GM13977 (cell line): ENCODE data around the gene SPATA17.
"Not testable (repeated sequence)": the region's sequence is repeated elsewhere in the genome, so short reads cannot be mapped to it uniquely, and the experiment has no call there.

ENCODE experiments used
- DNase-seq: peaks from one replicate; pipeline ENCODE4 v3.0.0; 2012; ENCODE audit warnings: low spot score
- in situ Hi-C: fragments of 300-500 bp; cut with MboI; formaldehyde crosslinking; loops from one replicate; pipeline ENCODE4 v1.12.0; 2022; ENCODE audit warnings: low sequenced_read_pairs, low pct_unique_long_range_greater_than_20kb, mixed read lengths, inconsistent platforms; ENCODE audit not compliant: unreplicated experiment
- TF ChIP-seq, protein P1 (sequence below): IDR thresholded peaks from 2 replicates; pipeline ENCODE4 v1.5.1; 2012; ENCODE audit warnings: mild to moderate bottlenecking, control low read depth; ENCODE audit not compliant: insufficient read depth; ENCODE audit errors: extremely low read depth, missing control alignments

Gene SPATA17

DNA sequence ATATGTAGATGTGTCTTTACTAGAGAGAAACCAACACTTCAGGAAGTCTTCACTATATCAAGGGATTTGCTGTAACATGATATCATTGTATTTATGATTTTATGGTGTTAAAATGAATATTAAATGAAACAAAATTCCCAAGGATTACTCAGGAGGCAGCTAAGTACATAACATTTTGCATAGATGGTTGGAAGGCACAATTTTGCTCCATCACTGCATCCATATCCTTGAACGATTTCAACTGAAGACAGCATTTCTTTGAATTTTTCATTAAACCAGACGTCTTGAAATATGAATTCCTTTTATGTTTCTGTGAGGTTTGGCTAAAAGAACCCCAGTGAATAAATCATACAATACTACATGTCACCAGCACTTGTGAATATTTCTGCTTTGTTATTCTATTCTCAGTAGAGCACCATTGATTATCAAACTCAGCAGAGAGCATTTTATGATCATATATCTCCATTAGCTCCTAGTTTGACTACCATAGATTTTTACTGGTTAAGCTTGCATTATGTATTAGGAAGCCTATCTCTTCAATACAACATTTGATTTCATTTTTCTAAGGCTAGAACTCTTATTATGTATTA is 37.3 kb downstream of the SPATA17 start:
- DNase-seq, result no peak
- TF ChIP-seq, protein P1, sequence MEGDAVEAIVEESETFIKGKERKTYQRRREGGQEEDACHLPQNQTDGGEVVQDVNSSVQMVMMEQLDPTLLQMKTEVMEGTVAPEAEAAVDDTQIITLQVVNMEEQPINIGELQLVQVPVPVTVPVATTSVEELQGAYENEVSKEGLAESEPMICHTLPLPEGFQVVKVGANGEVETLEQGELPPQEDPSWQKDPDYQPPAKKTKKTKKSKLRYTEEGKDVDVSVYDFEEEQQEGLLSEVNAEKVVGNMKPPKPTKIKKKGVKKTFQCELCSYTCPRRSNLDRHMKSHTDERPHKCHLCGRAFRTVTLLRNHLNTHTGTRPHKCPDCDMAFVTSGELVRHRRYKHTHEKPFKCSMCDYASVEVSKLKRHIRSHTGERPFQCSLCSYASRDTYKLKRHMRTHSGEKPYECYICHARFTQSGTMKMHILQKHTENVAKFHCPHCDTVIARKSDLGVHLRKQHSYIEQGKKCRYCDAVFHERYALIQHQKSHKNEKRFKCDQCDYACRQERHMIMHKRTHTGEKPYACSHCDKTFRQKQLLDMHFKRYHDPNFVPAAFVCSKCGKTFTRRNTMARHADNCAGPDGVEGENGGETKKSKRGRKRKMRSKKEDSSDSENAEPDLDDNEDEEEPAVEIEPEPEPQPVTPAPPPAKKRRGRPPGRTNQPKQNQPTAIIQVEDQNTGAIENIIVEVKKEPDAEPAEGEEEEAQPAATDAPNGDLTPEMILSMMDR, result no peak
- in situ Hi-C loops, result no loop called here

DNA sequence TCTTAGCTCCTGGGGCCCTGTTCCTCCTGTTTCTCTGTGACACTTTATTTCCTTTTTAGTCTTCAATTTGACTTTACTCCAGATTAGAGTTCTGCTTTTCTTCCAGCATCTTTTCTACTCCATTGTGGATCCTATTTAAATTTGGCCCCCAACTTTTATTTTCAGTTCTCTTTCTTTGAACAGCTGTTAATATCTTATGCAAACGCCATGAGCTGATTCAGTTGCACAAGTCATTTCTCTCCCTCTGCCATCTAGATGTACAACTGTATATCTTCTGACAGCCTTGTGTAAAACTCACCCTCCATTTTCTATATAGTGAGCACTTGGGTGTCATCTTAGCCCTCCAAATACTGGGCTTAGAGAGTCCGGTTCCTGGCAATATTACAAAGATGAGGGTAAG is 42.2 kb downstream of the SPATA17 start:
- TF ChIP-seq, protein P1, result no peak
- DNase-seq, result no peak
- in situ Hi-C loops, result no loop called here

DNA sequence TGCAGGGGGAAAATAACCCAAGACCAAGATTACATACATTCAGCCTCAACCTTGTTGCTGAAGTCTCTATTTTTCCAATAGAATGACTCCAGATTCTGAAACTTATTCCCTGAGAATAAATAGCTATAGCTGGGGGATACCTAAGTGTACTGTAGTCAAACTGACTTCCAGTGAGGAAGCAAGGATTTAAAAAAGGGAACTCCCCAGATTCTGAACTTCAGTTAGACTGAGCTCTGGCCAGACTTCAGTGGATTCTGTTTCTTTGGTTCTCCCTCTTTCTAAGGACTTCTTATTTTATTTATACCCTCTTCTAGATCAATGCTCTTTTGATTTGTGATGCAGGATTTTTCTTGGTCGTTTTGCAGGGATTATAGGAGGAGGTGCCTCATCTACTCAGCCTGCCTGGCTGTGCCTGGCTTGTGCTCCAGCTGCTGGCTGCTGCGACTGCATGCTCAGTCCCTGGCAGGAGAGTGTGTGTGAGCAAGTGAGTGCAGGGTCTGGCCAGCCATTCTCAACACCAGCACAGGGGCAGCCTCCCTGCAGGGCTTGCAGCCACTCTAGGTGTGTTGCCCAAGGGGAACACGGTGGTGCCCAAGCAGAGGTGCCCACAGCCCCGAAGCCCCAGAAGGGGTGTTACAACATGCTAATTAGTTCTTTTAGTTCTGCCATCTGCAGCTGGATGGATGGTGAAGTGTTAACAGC is 43.0 kb downstream of the SPATA17 start:
- no peak for DNase-seq
- TF ChIP-seq, protein P1, result no peak
- in situ Hi-C loops, result no loop called here

DNA sequence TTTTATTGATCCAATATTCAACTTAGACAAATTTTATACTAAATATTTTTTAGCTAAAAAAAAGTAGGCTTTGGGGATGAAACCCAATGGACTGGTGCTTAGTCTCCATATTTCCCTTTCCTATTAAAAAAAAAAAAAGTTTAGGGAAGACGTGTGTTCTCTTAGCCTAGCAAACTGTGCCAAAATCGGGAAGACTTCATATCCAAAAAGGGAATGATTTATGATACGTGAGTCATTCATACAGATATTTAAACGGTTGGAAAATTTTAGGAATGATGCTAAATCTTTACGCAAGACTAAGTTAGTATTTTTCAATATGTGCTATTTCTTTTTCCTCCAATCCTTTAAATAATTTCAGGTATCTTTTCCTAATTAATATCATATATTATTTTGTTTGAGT is 50.7 kb downstream of the SPATA17 start:
- in situ Hi-C loops, result no loop called here
- DNase-seq, result no peak
- TF ChIP-seq, protein P1, result no peak

DNA sequence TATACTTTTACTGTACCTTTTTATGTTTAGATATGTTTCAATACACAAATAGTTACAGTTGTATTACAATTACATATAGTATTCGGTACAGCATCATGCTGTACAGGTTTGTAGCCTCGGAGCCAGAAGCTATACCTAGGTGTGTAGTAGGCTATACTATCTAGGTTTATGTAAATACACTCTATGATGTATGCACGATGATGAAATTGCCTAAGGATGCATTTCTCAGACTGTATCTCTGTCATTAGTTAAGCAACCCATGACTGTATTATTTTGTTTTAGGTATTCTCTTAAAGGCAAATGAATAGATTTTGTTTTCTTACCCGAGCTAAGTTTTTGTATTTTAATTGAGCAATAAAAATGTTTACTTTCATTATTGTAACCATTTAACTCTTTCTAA is 56.4 kb downstream of the SPATA17 start:
- no peak for DNase-seq
- in situ Hi-C loops, result no loop called here
- TF ChIP-seq, protein P1, result no peak

DNA sequence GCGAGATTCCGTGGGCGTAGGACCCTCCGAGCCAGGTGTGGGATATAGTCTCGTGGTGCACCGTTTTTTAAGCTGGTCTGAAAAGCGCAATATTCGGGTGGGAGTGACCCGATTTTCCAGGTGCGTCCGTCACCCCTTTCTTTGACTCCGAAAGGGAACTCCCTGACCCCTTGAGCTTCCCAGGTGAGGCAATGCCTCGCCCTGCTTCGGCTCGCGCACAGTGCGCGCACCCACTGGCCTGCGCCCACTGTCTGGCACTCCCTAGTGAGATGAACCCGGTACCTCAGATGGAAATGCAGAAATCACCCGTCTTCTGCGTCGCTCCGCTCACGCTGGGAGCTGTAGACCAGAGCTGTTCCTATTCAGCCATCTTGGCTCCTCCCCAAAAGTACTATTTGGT is 65.0 kb downstream of the SPATA17 start:
- in situ Hi-C loops, DNase-seq: not testable (repeated sequence)

DNA sequence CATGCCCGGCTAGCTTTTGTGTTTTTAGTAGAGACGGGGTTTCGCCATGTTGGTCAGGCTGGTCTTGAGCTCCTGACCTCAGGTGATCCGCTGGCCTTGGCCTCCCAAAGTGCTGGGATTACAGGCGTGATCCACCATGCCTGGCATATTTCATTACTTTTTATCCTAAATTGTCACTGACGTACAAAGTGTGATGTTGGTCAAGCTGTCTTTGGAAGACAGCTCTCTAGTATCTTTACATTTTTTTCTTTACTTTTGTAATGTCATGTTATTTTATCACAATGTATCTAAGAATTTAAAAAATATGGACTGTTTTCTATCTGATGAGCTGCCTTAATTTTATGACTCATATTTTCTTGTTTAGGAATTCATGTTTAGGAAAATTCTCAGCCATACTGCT is 72.2 kb downstream of the SPATA17 start:
- no peak for DNase-seq
- TF ChIP-seq, protein P1, result no peak
- in situ Hi-C loops, result no loop called here
